PC-9 (cell line): ENCODE data around the gene ANKS6.

ENCODE experiments used
- EZH2 ChIP-seq: fragments of 200-600 bp; sonication (generic); IDR thresholded peaks from 2 replicates; pipeline ENCODE4 v1.8.0; 2017; ENCODE audit warnings: antibody characterized with exemption, low read depth
- TF ChIP-seq, protein P1 (sequence below): fragments of 200-600 bp; sonication (generic); conservative IDR thresholded peaks from 2 replicates; pipeline ENCODE4 v1.6.1; 2017; ENCODE audit warnings: mixed run types, antibody characterized with exemption, mild to moderate bottlenecking, moderate library complexity

- TF ChIP-seq, protein P1, sequence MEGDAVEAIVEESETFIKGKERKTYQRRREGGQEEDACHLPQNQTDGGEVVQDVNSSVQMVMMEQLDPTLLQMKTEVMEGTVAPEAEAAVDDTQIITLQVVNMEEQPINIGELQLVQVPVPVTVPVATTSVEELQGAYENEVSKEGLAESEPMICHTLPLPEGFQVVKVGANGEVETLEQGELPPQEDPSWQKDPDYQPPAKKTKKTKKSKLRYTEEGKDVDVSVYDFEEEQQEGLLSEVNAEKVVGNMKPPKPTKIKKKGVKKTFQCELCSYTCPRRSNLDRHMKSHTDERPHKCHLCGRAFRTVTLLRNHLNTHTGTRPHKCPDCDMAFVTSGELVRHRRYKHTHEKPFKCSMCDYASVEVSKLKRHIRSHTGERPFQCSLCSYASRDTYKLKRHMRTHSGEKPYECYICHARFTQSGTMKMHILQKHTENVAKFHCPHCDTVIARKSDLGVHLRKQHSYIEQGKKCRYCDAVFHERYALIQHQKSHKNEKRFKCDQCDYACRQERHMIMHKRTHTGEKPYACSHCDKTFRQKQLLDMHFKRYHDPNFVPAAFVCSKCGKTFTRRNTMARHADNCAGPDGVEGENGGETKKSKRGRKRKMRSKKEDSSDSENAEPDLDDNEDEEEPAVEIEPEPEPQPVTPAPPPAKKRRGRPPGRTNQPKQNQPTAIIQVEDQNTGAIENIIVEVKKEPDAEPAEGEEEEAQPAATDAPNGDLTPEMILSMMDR = no peak
- TF ChIP-seq EZH2 = no peak
Observed at GRCh38 chr9:98732091-98732490, 64.3 kb downstream of the ANKS6 start.
